ENCODE data around the gene INTS15.
"Not testable (repeated sequence)": the region's sequence is repeated elsewhere in the genome, so short reads cannot be mapped to it uniquely, and the experiment has no call there.

INTS15 gene

GRCh38 chr7:6563936-6564770, 25.7 kb upstream of the INTS15 start:
- no peak overlapping the region for H3K4me3 Mint-ChIP-seq
- intact Hi-C loops (cut with micrococcal nuclease) = no loop called here
- H3K36me3 Mint-ChIP-seq (ENCODE audit: low read depth) = no peaks in the 10 kb centered on the region
- peaks cover 7% of the 10 kb centered on the region for H3K27me3 Mint-ChIP-seq
- no peaks in the 10 kb centered on the region for H3K4me1 Mint-ChIP-seq (ENCODE audit: low read depth)
- no peaks in the 10 kb centered on the region for H3K9me3 Mint-ChIP-seq
- H3K27ac Mint-ChIP-seq = no peak overlapping the region

GRCh38 chr7:6565655-6566054, 24.2 kb upstream of the INTS15 start:
- peaks cover 7% of the 10 kb centered on the region for H3K27me3 Mint-ChIP-seq
- H3K27ac Mint-ChIP-seq = no peak overlapping the region
- H3K36me3 Mint-ChIP-seq (ENCODE audit: low read depth) = no peaks in the 10 kb centered on the region
- H3K4me1 Mint-ChIP-seq (ENCODE audit: low read depth) = no peaks in the 10 kb centered on the region
- no peaks in the 10 kb centered on the region for H3K9me3 Mint-ChIP-seq
- intact Hi-C loops (cut with micrococcal nuclease) = no loop called here
- H3K4me3 Mint-ChIP-seq = no peak overlapping the region

GRCh38 chr7:6567886-6568285, 21.9 kb upstream of the INTS15 start:
- Mint-ChIP-seq H3K9me3 (no peaks in the 10 kb centered on the region), H3K4me3 (no peak overlapping the region), H3K27me3 (peaks cover 11% of the 10 kb centered on the region), H3K27ac (no peak overlapping the region), H3K36me3 (ENCODE audit: low read depth) (no peaks in the 10 kb centered on the region), H3K4me1 (ENCODE audit: low read depth) (no peaks in the 10 kb centered on the region)
- intact Hi-C loops (cut with micrococcal nuclease) = no loop called here

GRCh38 chr7:6571160-6571779, 18.6 kb upstream of the INTS15 start:
- intact Hi-C loops (cut with micrococcal nuclease) = no loop called here
- H3K4me1 Mint-ChIP-seq (ENCODE audit: low read depth) = no peaks in the 10 kb centered on the region
- H3K9me3 Mint-ChIP-seq = no peaks in the 10 kb centered on the region
- H3K4me3 Mint-ChIP-seq = no peak overlapping the region
- H3K27me3 Mint-ChIP-seq = peaks cover 15% of the 10 kb centered on the region
- no peak overlapping the region for H3K27ac Mint-ChIP-seq
- H3K36me3 Mint-ChIP-seq (ENCODE audit: low read depth) = no peaks in the 10 kb centered on the region

- Mint-ChIP-seq H3K36me3 (ENCODE audit: low read depth) (peaks cover 12% of the 10 kb centered on the region), H3K27ac (no peak overlapping the region), H3K4me1 (ENCODE audit: low read depth) (peaks cover 23% of the 10 kb centered on the region), H3K4me3 (no peak overlapping the region), H3K27me3 (peaks cover 9% of the 10 kb centered on the region), H3K9me3 (no peaks in the 10 kb centered on the region)
- intact Hi-C loops (cut with micrococcal nuclease) = no loop called here
Observed at GRCh38 chr7:6575281-6576023, 14.4 kb upstream of the INTS15 start.

- H3K27me3 Mint-ChIP-seq = peaks cover 9% of the 10 kb centered on the region
- peak overlapping the region; percentile 44 for H3K4me3 Mint-ChIP-seq
- no peaks in the 10 kb centered on the region for H3K9me3 Mint-ChIP-seq
- intact Hi-C loops (cut with micrococcal nuclease) = no loop called here
- peaks cover 20% of the 10 kb centered on the region for H3K36me3 Mint-ChIP-seq (ENCODE audit: low read depth)
- H3K4me1 Mint-ChIP-seq (ENCODE audit: low read depth) = peaks cover 28% of the 10 kb centered on the region
- H3K27ac Mint-ChIP-seq = peak overlapping the region; percentile 90
Observed at GRCh38 chr7:6576024-6576866, 13.6 kb upstream of the INTS15 start.

GRCh38 chr7:6576867-6577368, 12.9 kb upstream of the INTS15 start:
- peaks cover 33% of the 10 kb centered on the region for H3K4me1 Mint-ChIP-seq (ENCODE audit: low read depth)
- peak overlapping the region; percentile 88 for H3K4me3 Mint-ChIP-seq
- H3K27ac Mint-ChIP-seq = peak overlapping the region; percentile 90
- peaks cover 27% of the 10 kb centered on the region for H3K36me3 Mint-ChIP-seq (ENCODE audit: low read depth)
- intact Hi-C loops (cut with micrococcal nuclease) = loop anchor here (1.0 kb wide), 1 partner anchor 13 kb away; the partner anchor contains the start of gene INTS15
- not testable (repeated sequence) for H3K9me3 Mint-ChIP-seq, H3K27me3 Mint-ChIP-seq

- H3K4me1 Mint-ChIP-seq (ENCODE audit: low read depth) = peaks cover 33% of the 10 kb centered on the region
- H3K36me3 Mint-ChIP-seq (ENCODE audit: low read depth) = peaks cover 33% of the 10 kb centered on the region
- peaks cover 8% of the 10 kb centered on the region for H3K27me3 Mint-ChIP-seq
- intact Hi-C loops (cut with micrococcal nuclease) = loop anchor here (1.0 kb wide), 1 partner anchor 13 kb away; the partner anchor contains the start of gene INTS15
- peak within 1 kb of the TSS; percentile 90 for H3K27ac Mint-ChIP-seq
- H3K4me3 Mint-ChIP-seq = peak within 1 kb of the TSS; percentile 88
- H3K9me3 Mint-ChIP-seq = no peaks in the 10 kb centered on the region
Observed at GRCh38 chr7:6577369-6578113, 12.3 kb upstream of the INTS15 start, which contains the start of gene ZDHHC4. Gene ZDHHC4, plus strand, starts transcription at chr7:6577454. Its CDS starts 3,108 bp downstream, at chr7:6580562.

GRCh38 chr7:6578114-6579084, 11.4 kb upstream of the INTS15 start:
- intact Hi-C loops (cut with micrococcal nuclease) = no loop called here
- Mint-ChIP-seq H3K27ac (peak overlapping the region; percentile 90), H3K36me3 (ENCODE audit: low read depth) (peaks cover 42% of the 10 kb centered on the region), H3K4me1 (ENCODE audit: low read depth) (peaks cover 33% of the 10 kb centered on the region), H3K4me3 (peak overlapping the region; percentile 88), H3K27me3 (peaks cover 2% of the 10 kb centered on the region), H3K9me3 (no peaks in the 10 kb centered on the region)

- Mint-ChIP-seq H3K9me3 (no peaks in the 10 kb centered on the region), H3K4me3 (no peak overlapping the region)
- intact Hi-C loops (cut with micrococcal nuclease) = no loop called here
Observed at GRCh38 chr7:6579446-6579845, 10.4 kb upstream of the INTS15 start.

GRCh38 chr7:6585746-6586432, 3.9 kb upstream of the INTS15 start:
- intact Hi-C loops (cut with micrococcal nuclease) = loop anchor here (5.0 kb wide), 1 partner anchor 141 kb away; no protein-coding TSS in a partner anchor
- H3K4me1 Mint-ChIP-seq (ENCODE audit: low read depth) = peaks cover 18% of the 10 kb centered on the region
- H3K9me3 Mint-ChIP-seq, H3K27ac Mint-ChIP-seq, H3K27me3 Mint-ChIP-seq, H3K4me3 Mint-ChIP-seq: not testable (repeated sequence)
- peaks cover 78% of the 10 kb centered on the region for H3K36me3 Mint-ChIP-seq (ENCODE audit: low read depth)

More at GRCh38 chr7:6579446-6579845, 10.4 kb upstream of the INTS15 start:
- Mint-ChIP-seq H3K27ac (peak overlapping the region; percentile 90), H3K36me3 (ENCODE audit: low read depth) (peaks cover 51% of the 10 kb centered on the region), H3K4me1 (ENCODE audit: low read depth) (peaks cover 33% of the 10 kb centered on the region), H3K27me3 (no peaks in the 10 kb centered on the region)

Measured in dendritic cell treated with granulocyte-macrophage colony-stimulating factor and Interleukin-4, amounts not matched to agents 40 ng/mL and 50 ng/mL, for 4 days (primary cell).